ENCODE data around the gene KANTR. TPM values are rescaled to one million over a fixed set of nuclear protein-coding genes. Genes with fewer than 3 reads are reported as not detected.
A peak's percentile ranks its signal among the peaks of the same experiment; 100 is the strongest.

The KANTR gene
- total and polyA plus RNA-seq, 4 experiments from 2014 or later, result 1.6 to 23.4 (median 11.6) TPM

DNA sequence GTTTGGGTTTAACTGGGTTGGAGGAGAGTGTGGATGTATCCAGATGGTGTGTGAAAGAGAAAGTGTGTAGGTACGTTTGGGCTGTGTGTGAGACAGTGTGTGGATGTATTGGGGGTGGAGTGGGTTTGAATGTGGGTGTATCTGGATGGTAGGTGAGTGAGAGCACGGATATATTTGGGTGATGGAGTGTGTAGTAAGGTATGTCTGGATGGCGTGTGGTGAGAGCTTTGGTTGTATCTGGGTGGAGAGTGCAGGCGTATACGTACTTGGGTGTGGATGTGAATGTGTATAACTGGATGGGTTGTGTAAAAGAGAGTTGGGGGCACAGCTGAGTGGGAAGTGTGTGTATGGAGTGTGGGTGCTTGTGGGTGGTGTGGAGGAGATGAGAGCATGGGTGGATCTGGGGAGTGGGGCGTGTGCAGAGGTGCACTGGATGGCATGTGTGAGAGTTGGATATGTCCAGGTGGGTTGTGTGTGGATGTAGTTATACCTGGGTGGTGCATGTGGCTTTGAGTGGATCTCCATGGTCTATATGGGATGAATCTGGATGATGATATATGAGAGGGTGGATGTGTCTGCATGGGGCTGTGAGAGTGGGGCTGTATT, 38.6 kb upstream of the KANTR start:
- Histone ChIP-seq H3K9me3 (ENCODE audit: control insufficient read depth in 1 of 2, low read length in 2 of 2) (no peaks in the 10 kb centered on the region), H3K27me3 (ENCODE audit: insufficient read depth, low read length) (no peaks in the 10 kb centered on the region), H3K36me3 (ENCODE audit: insufficient read depth, low read length) (no peaks in the 10 kb centered on the region), H3K4me3 (ENCODE audit: low read length in 2 of 2) (no peak overlapping the region), H3K4me1 (ENCODE audit: insufficient read depth, low read length) (peaks cover 10% of the 10 kb centered on the region), H3K27ac (ENCODE audit: low read depth, low read length) (no peak overlapping the region)
- Mint-ChIP-seq H3K36me3 (no peaks in the 10 kb centered on the region), H3K27me3 (peaks cover 2% of the 10 kb centered on the region in 2 donors), H3K9me3 (no peaks in the 10 kb centered on the region), H3K27ac (no peak overlapping the region), H3K4me1 (peaks cover 0 to 3% (median 2%) of the 10 kb centered on the region in 4 donors), H3K4me3 (no peak overlapping the region)
- ChIA-PET POLR2A (ENCODE audit: partially characterized antibody) (no interaction called here), CTCF (ENCODE audit: partially characterized antibody) (no interaction called here)
- intact Hi-C loops (cut with micrococcal nuclease), result no loop called here
- DNase-seq, result no peak

DNA sequence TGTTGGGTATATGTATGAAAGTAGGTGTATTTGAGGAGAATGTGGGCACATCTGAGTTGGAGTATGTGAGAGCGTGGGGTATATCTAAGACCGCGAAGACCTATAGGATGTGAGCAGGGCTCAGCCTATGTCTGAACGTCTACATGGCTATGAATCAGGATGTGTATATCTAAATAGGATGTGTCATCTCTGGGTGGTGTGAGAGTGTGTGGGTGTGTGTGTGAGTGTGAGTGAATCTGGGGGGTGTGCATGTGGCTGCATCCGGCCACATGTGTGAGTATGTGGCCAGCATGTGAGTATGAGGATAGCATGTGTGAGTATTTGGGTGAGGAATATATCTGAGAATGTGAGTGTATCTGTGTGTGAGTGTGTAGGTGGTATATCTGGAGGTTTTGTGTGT, 37.6 kb upstream of the KANTR start:
- H3K36me3 ChIP-seq (ENCODE audit: insufficient read depth, low read length), result no peaks in the 10 kb centered on the region
- H3K27ac Mint-ChIP-seq, result no peak overlapping the region

DNA sequence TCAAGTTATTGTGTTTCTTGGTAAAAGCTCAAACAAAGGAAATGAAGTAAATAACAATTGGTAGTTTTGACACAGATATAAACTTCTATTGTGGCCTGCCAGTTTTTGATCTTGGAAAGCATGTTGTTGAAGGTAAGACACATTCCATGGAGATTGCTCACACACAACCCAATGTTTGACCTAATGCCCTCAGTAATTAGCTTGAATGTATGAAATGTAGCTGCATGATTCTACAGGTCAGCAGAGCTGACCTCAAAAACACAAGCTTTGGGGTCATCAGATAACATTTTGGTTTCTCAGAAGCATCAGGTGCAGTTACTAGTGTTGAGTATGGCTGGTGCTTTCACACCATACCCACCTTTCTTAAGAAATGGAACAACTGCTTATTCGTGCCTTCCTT, 28.8 kb upstream of the KANTR start:
- Histone ChIP-seq H3K4me3 (ENCODE audit: low read length in 2 of 2) (no peak overlapping the region), H3K27ac (ENCODE audit: low read depth, low read length) (no peak overlapping the region), H3K9me3 (ENCODE audit: control insufficient read depth in 1 of 2, low read length in 2 of 2) (no peaks in the 10 kb centered on the region), H3K27me3 (ENCODE audit: insufficient read depth, low read length) (no peaks in the 10 kb centered on the region), H3K4me1 (ENCODE audit: insufficient read depth, low read length) (no peaks in the 10 kb centered on the region), H3K36me3 (ENCODE audit: insufficient read depth, low read length) (no peaks in the 10 kb centered on the region)
- intact Hi-C loops (cut with micrococcal nuclease), result no loop called here
- ChIA-PET POLR2A (ENCODE audit: partially characterized antibody) (no interaction called here), CTCF (ENCODE audit: partially characterized antibody) (no interaction called here)
- H3K27ac Mint-ChIP-seq, result no peak overlapping the region
- peaks cover 3% of the 10 kb centered on the region in 2 donors for H3K27me3 Mint-ChIP-seq
- H3K4me1 Mint-ChIP-seq, result no peaks in the 10 kb centered on the region
- no peaks in the 10 kb centered on the region for H3K36me3 Mint-ChIP-seq
- no peak overlapping the region for H3K4me3 Mint-ChIP-seq
- DNase-seq, result no peak
- H3K9me3 Mint-ChIP-seq, result no peaks in the 10 kb centered on the region

More for the DNA sequence above, 37.6 kb upstream of the KANTR start:
- Histone ChIP-seq H3K4me3 (ENCODE audit: low read length in 2 of 2) (no peak overlapping the region), H3K27me3 (ENCODE audit: insufficient read depth, low read length) (no peaks in the 10 kb centered on the region), H3K9me3 (ENCODE audit: control insufficient read depth in 1 of 2, low read length in 2 of 2) (no peaks in the 10 kb centered on the region), H3K4me1 (ENCODE audit: insufficient read depth, low read length) (peaks cover 10% of the 10 kb centered on the region), H3K27ac (ENCODE audit: low read depth, low read length) (no peak overlapping the region)
- intact Hi-C loops (cut with micrococcal nuclease), result no loop called here
- no peak overlapping the region for H3K4me3 Mint-ChIP-seq
- H3K4me1 Mint-ChIP-seq, result peaks cover 0 to 3% (median 2%) of the 10 kb centered on the region in 4 donors
- no peaks in the 10 kb centered on the region for H3K9me3 Mint-ChIP-seq
- ChIA-PET POLR2A (ENCODE audit: partially characterized antibody) (no interaction called here), CTCF (ENCODE audit: partially characterized antibody) (no interaction called here)
- no peaks in the 10 kb centered on the region for H3K27me3 Mint-ChIP-seq
- H3K36me3 Mint-ChIP-seq, result no peaks in the 10 kb centered on the region
- no peak for DNase-seq

DNA sequence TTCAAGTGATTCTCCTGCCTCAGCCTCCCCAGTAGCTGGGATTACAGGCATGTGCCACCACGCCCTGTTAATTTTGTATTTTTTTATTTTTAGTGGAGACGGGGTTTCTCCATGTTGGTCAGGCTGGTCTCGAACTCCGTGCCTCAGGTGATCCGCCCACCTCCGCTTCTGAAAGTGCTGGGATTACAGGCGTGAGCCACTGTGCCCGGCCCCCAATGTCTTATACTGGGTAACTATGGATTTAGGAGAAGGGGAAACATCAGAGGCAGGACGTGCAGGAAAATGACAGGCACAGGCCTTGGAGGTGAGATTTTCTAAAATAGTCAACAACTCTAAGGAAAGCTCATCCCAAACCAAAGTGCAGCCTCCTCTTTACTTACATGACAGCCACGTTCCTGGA, 22.9 kb upstream of the KANTR start:
- Mint-ChIP-seq H3K4me3 (peak overlapping the region in 1 of 8 donors; percentile 90), H3K36me3 (peaks cover 0 to 3% of the 10 kb centered on the region in 2 donors), H3K27me3 (peaks cover 3% of the 10 kb centered on the region in 2 donors), H3K9me3 (no peaks in the 10 kb centered on the region), H3K4me1 (peaks cover 11 to 23% (median 13%) of the 10 kb centered on the region in 4 donors), H3K27ac (peak overlapping the region in 2 of 7 donors; percentile 94 to 95)
- peaks cover 9% of the 10 kb centered on the region for H3K4me1 ChIP-seq (ENCODE audit: insufficient read depth, low read length)
- CTCF ChIA-PET (ENCODE audit: partially characterized antibody), result interaction anchor here (0.8 to 3.4 kb wide), 3 partner anchors 11 to 23 kb away, joined by 3 to 33 read pairs (median 3); partner anchors contain the start of gene TSPYL2
- intact Hi-C loops (cut with micrococcal nuclease), result loop anchor here (1.0 to 10.0 kb wide), 4 partner anchors 18 to 354 kb away; partner anchors contain the start of genes IQSEC2, RIBC1 and SMC1A
- H3K36me3 ChIP-seq (ENCODE audit: insufficient read depth, low read length), result no peaks in the 10 kb centered on the region
- no peak overlapping the region for H3K27ac ChIP-seq (ENCODE audit: low read depth, low read length)
- no peak overlapping the region for H3K4me3 ChIP-seq (ENCODE audit: low read length in 2 of 2)
- POLR2A ChIA-PET (ENCODE audit: partially characterized antibody), result interaction anchor here (0.6 to 3.3 kb wide), 3 partner anchors 12 to 21 kb away, joined by 3 to 62 read pairs (median 4); partner anchors contain the start of gene TSPYL2
- H3K27me3 ChIP-seq (ENCODE audit: insufficient read depth, low read length), result no peaks in the 10 kb centered on the region
- no peak for DNase-seq
- no peaks in the 10 kb centered on the region for H3K9me3 ChIP-seq (ENCODE audit: control insufficient read depth in 1 of 2, low read length in 2 of 2)

DNA sequence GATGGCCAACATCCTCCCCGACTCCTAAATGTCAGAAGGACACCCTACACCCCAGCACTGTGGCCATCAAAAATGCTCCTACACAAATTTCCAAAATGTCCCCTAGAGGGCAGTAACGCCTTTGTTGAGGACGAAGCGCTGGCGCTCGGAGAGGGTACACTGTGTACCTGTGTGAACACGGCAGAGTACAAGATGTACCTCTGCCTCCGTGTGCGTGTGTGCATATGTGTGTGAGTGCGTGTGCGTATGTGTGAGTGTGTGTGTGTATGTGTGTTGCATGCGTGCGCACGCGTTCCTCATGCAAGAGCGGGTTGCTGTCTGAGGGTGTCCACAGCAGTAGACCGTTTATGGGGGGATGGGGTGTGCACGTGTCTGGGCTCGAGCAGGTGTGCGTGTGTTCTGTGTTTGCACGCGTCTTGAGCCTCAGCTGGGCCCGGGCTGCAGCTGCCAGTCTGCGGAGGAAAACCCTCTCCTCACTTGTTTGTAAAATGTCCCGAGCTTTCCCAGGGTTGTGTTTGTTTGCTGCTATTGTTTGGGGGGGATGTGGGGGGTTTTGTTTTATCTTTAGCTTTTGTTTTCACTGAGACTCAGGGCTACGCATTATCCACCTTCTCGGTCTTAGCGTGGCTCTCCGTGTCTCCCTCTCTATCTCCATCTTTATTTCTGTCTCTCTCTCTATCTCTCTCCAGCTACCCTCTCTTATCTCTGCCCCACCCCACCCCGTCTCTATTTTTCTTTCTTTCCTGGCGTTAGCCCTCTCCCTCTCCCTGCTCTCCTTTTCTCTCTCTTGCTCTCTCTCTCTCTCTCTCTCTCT, 22.1 kb upstream of the KANTR start:
- peaks cover 0 to 3% of the 10 kb centered on the region in 2 donors for H3K36me3 Mint-ChIP-seq
- Histone ChIP-seq H3K36me3 (ENCODE audit: insufficient read depth, low read length) (no peaks in the 10 kb centered on the region), H3K9me3 (ENCODE audit: control insufficient read depth in 1 of 2, low read length in 2 of 2) (no peaks in the 10 kb centered on the region), H3K27ac (ENCODE audit: low read depth, low read length) (no peak overlapping the region), H3K27me3 (ENCODE audit: insufficient read depth, low read length) (no peaks in the 10 kb centered on the region), H3K4me1 (ENCODE audit: insufficient read depth, low read length) (peaks cover 9% of the 10 kb centered on the region), H3K4me3 (ENCODE audit: low read length in 2 of 2) (peak overlapping the region in 1 of 2 donors; percentile 52)
- no peaks in the 10 kb centered on the region for H3K9me3 Mint-ChIP-seq
- H3K27me3 Mint-ChIP-seq, result peaks cover 3% of the 10 kb centered on the region in 2 donors
- ChIA-PET CTCF (ENCODE audit: partially characterized antibody) (interaction anchor here (0.7 to 3.4 kb wide), 5 partner anchors 10 to 154 kb away, joined by 3 to 33 read pairs (median 4); partner anchors contain the start of genes KDM5C and TSPYL2), POLR2A (ENCODE audit: partially characterized antibody) (interaction anchor here (0.8 to 3.3 kb wide), 6 partner anchors 11 to 350 kb away, joined by 3 to 62 read pairs (median 5); partner anchors contain the start of genes KANTR and TSPYL2)
- peaks cover 11 to 23% (median 14%) of the 10 kb centered on the region in 4 donors for H3K4me1 Mint-ChIP-seq
- H3K4me3 Mint-ChIP-seq, result peak overlapping the region; percentile 86 to 92 (median 90)
- DNase-seq, result peak; percentile 79 to 82 (median 81)
- intact Hi-C loops (cut with micrococcal nuclease), result loop anchor here (1.0 to 10.0 kb wide), 4 partner anchors 17 to 353 kb away; partner anchors contain the start of genes IQSEC2, RIBC1 and SMC1A
- peak overlapping the region; percentile 68 to 95 (median 92) for H3K27ac Mint-ChIP-seq

DNA sequence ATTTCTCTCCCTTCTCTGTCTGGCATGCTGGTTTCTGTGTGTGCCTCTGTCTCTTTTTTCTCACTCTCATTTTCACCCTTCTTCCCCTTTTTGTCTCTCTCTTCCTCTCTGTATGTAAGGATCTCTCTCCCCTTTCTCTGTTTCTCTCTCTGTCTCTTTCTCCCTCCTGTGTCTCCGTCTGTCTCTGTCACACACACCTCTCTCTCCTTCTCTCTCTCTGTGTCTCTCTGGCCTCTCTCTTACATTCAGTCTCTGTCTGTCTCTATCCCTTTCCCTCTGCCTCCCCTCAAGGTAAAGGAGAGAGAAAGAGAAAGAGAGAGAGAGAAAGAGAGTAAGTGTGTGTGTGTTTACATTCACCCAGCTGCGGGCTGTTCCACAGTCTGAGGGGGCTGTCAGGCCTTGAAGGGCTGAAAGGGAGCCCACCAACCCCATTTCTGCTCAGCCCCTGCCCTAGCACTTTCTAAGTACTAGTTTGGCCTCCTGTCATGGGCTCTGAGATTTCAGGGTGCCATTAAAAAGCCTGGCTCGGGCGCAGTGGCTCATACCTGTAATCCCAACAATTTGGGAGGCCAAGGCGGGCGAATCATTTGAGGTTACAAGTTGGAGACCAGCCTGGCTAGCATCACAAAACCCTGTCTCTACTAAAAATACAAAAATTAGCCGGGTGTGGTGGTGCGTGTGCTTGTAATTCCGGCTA, 21.4 kb upstream of the KANTR start:
- POLR2A ChIA-PET (ENCODE audit: partially characterized antibody), result interaction anchor here (0.8 to 3.3 kb wide), 6 partner anchors 10 to 349 kb away, joined by 3 to 62 read pairs (median 5); partner anchors contain the start of genes KANTR and TSPYL2
- no peaks in the 10 kb centered on the region for H3K36me3 ChIP-seq (ENCODE audit: insufficient read depth, low read length)

More for the DNA sequence above, 21.4 kb upstream of the KANTR start:
- Mint-ChIP-seq H3K9me3 (no peaks in the 10 kb centered on the region), H3K27ac (peak overlapping the region in 6 of 7 donors; percentile 9 to 95 (median 92)), H3K36me3 (peaks cover 0 to 3% of the 10 kb centered on the region in 2 donors), H3K4me3 (peak overlapping the region; percentile 86 to 92 (median 90)), H3K27me3 (no peaks in the 10 kb centered on the region), H3K4me1 (peaks cover 11 to 23% (median 14%) of the 10 kb centered on the region in 4 donors)
- DNase-seq, result no peak
- CTCF ChIA-PET (ENCODE audit: partially characterized antibody), result interaction anchor here (0.7 to 3.4 kb wide), 6 partner anchors 9 to 153 kb away, joined by 3 to 33 read pairs (median 4); partner anchors contain the start of genes KDM5C and TSPYL2
- intact Hi-C loops (cut with micrococcal nuclease), result loop anchor here (10.0 kb wide), 2 partner anchors 212 to 352 kb away; partner anchors contain the start of genes IQSEC2, RIBC1 and SMC1A
- peaks cover 9% of the 10 kb centered on the region for H3K4me1 ChIP-seq (ENCODE audit: insufficient read depth, low read length)
- H3K27ac ChIP-seq (ENCODE audit: low read depth, low read length), result no peak overlapping the region
- no peaks in the 10 kb centered on the region for H3K27me3 ChIP-seq (ENCODE audit: insufficient read depth, low read length)
- H3K9me3 ChIP-seq (ENCODE audit: control insufficient read depth in 1 of 2, low read length in 2 of 2), result no peaks in the 10 kb centered on the region
- H3K4me3 ChIP-seq (ENCODE audit: low read length in 2 of 2), result no peak overlapping the region

Measured in CD4-positive, alpha-beta memory T cell (primary cell).